ENCODE results near the gene RPL7L1.

The RPL7L1 gene

GRCh38 chr6:42848700-42849099 is 30.7 kb upstream of the RPL7L1 start:
- H3K4me3 ChIP-seq (ENCODE audit: control insufficient read depth, low read depth, low read length), result no peak overlapping the region
- TF ChIP-seq CTCF (IDR thresholded peaks at IDR 0.05; ENCODE audit: control insufficient read depth, insufficient read depth, low read depth, low read length, missing control alignments), result no peak
- DNase-seq (ENCODE audit: low read depth), result no peak

GRCh38 chr6:42851599-42851998 is 27.8 kb upstream of the RPL7L1 start:
- no peak for TF ChIP-seq CTCF (IDR thresholded peaks at IDR 0.05; ENCODE audit: control insufficient read depth, insufficient read depth, low read depth, low read length, missing control alignments)
- H3K4me3 ChIP-seq (ENCODE audit: control insufficient read depth, low read depth, low read length), result no peak overlapping the region
- DNase-seq (ENCODE audit: low read depth), result no peak

GRCh38 chr6:42860036-42860435 is 19.4 kb upstream of the RPL7L1 start:
- no peak for DNase-seq (ENCODE audit: low read depth)
- no peak for TF ChIP-seq CTCF (IDR thresholded peaks at IDR 0.05; ENCODE audit: control insufficient read depth, insufficient read depth, low read depth, low read length, missing control alignments)
- no peak overlapping the region for H3K4me3 ChIP-seq (ENCODE audit: control insufficient read depth, low read depth, low read length)

- H3K4me3 ChIP-seq (ENCODE audit: control insufficient read depth, low read depth, low read length), result no peak overlapping the region
- TF ChIP-seq CTCF (IDR thresholded peaks at IDR 0.05; ENCODE audit: control insufficient read depth, insufficient read depth, low read depth, low read length, missing control alignments), result no peak
- DNase-seq (ENCODE audit: low read depth), result no peak
Observed at GRCh38 chr6:42860481-42860880, 18.9 kb upstream of the RPL7L1 start.

- H3K4me3 ChIP-seq (ENCODE audit: control insufficient read depth, low read depth, low read length), result no peak overlapping the region
- no peak for DNase-seq (ENCODE audit: low read depth)
- TF ChIP-seq CTCF (IDR thresholded peaks at IDR 0.05; ENCODE audit: control insufficient read depth, insufficient read depth, low read depth, low read length, missing control alignments), result no peak
Observed at GRCh38 chr6:42864602-42865001, 14.8 kb upstream of the RPL7L1 start.

GRCh38 chr6:42870145-42870936 is 9.1 kb upstream of the RPL7L1 start:
- no peak for DNase-seq (ENCODE audit: low read depth)
- H3K4me3 ChIP-seq (ENCODE audit: control insufficient read depth, low read depth, low read length), result no peak overlapping the region
- no peak for TF ChIP-seq CTCF (IDR thresholded peaks at IDR 0.05; ENCODE audit: control insufficient read depth, insufficient read depth, low read depth, low read length, missing control alignments)

All from AG09309 (cell line).